Measurements from ENCODE around the gene CDK3.

GRCh38 chr17:76018801-76019200 is 18.1 kb downstream of the CDK3 start:
- TF ChIP-seq NCOA2 (IDR thresholded peaks at IDR 0.05; ENCODE audit: partially characterized antibody in 2 of 2) (no peak), ZNF316 (IDR thresholded peaks at IDR 0.05) (no peak), MAX (CRISPR knock-in tag; IDR thresholded peaks at IDR 0.05) (no peak), ZNF133 (CRISPR knock-in tag; IDR thresholded peaks at IDR 0.05) (no peak), EZH2 (IDR thresholded peaks at IDR 0.05; ENCODE audit: borderline replicate concordance, low read depth, low read length) (no peak), TAF1 (IDR thresholded peaks at IDR 0.05; ENCODE audit: control insufficient read depth, extremely low read depth, insufficient read depth, low read length, severe bottlenecking) (no peak), EGR1 (conservative IDR thresholded peaks at IDR 0.05) (no peak), NR2C2 (CRISPR knock-in tag; IDR thresholded peaks at IDR 0.05) (no peak), NR2C2 (tag; IDR thresholded peaks at IDR 0.05) (no peak), TARDBP (IDR thresholded peaks at IDR 0.05) (no peak), BACH1 (tag; IDR thresholded peaks at IDR 0.05) (no peak)
- TF ChIP-seq, protein P1, sequence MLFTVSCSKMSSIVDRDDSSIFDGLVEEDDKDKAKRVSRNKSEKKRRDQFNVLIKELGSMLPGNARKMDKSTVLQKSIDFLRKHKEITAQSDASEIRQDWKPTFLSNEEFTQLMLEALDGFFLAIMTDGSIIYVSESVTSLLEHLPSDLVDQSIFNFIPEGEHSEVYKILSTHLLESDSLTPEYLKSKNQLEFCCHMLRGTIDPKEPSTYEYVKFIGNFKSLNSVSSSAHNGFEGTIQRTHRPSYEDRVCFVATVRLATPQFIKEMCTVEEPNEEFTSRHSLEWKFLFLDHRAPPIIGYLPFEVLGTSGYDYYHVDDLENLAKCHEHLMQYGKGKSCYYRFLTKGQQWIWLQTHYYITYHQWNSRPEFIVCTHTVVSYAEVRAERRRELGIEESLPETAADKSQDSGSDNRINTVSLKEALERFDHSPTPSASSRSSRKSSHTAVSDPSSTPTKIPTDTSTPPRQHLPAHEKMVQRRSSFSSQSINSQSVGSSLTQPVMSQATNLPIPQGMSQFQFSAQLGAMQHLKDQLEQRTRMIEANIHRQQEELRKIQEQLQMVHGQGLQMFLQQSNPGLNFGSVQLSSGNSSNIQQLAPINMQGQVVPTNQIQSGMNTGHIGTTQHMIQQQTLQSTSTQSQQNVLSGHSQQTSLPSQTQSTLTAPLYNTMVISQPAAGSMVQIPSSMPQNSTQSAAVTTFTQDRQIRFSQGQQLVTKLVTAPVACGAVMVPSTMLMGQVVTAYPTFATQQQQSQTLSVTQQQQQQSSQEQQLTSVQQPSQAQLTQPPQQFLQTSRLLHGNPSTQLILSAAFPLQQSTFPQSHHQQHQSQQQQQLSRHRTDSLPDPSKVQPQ (CRISPR knock-in tag; IDR thresholded peaks at IDR 0.05; ENCODE audit: borderline replicate concordance) = no peak
- TF ChIP-seq, protein P2, sequence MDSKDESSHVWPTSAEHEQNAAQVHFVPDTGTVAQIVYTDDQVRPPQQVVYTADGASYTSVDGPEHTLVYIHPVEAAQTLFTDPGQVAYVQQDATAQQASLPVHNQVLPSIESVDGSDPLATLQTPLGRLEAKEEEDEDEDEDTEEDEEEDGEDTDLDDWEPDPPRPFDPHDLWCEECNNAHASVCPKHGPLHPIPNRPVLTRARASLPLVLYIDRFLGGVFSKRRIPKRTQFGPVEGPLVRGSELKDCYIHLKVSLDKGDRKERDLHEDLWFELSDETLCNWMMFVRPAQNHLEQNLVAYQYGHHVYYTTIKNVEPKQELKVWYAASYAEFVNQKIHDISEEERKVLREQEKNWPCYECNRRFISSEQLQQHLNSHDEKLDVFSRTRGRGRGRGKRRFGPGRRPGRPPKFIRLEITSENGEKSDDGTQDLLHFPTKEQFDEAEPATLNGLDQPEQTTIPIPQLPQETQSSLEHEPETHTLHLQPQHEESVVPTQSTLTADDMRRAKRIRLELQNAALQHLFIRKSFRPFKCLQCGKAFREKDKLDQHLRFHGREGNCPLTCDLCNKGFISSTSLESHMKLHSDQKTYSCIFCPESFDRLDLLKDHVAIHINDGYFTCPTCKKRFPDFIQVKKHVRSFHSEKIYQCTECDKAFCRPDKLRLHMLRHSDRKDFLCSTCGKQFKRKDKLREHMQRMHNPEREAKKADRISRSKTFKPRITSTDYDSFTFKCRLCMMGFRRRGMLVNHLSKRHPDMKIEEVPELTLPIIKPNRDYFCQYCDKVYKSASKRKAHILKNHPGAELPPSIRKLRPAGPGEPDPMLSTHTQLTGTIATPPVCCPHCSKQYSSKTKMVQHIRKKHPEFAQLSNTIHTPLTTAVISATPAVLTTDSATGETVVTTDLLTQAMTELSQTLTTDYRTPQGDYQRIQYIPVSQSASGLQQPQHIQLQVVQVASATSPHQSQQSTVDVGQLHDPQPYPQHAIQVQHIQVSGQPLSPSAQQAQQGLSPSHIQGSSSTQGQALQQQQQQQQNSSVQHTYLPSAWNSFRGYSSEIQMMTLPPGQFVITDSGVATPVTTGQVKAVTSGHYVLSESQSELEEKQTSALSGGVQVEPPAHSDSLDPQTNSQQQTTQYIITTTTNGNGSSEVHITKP (IDR thresholded peaks at IDR 0.05; ENCODE audit: partially characterized antibody) = no peak
- TF ChIP-seq, protein P3, sequence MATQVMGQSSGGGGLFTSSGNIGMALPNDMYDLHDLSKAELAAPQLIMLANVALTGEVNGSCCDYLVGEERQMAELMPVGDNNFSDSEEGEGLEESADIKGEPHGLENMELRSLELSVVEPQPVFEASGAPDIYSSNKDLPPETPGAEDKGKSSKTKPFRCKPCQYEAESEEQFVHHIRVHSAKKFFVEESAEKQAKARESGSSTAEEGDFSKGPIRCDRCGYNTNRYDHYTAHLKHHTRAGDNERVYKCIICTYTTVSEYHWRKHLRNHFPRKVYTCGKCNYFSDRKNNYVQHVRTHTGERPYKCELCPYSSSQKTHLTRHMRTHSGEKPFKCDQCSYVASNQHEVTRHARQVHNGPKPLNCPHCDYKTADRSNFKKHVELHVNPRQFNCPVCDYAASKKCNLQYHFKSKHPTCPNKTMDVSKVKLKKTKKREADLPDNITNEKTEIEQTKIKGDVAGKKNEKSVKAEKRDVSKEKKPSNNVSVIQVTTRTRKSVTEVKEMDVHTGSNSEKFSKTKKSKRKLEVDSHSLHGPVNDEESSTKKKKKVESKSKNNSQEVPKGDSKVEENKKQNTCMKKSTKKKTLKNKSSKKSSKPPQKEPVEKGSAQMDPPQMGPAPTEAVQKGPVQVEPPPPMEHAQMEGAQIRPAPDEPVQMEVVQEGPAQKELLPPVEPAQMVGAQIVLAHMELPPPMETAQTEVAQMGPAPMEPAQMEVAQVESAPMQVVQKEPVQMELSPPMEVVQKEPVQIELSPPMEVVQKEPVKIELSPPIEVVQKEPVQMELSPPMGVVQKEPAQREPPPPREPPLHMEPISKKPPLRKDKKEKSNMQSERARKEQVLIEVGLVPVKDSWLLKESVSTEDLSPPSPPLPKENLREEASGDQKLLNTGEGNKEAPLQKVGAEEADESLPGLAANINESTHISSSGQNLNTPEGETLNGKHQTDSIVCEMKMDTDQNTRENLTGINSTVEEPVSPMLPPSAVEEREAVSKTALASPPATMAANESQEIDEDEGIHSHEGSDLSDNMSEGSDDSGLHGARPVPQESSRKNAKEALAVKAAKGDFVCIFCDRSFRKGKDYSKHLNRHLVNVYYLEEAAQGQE (IDR thresholded peaks at IDR 0.05; ENCODE audit: borderline replicate concordance) = no peak
- TF ChIP-seq, protein P3 (CRISPR knock-in tag; IDR thresholded peaks at IDR 0.05; ENCODE audit: low read depth) = no peak

Measured in K562 (cell line).